HepG2 (cell line): Measurements from ENCODE around the gene ARHGAP9. TPM values are rescaled to one million over a fixed set of nuclear protein-coding genes. Genes with fewer than 3 reads are reported as not detected.
A peak's percentile ranks its signal among the peaks of the same experiment; 100 is the strongest.

Experiments used
- AGO2 ChIP-seq: fragments of 200-400 bp; formaldehyde crosslinking; optimal IDR thresholded peaks from 2 replicates; pipeline ENCODE3; 2017; ENCODE audit warnings: mild to moderate bottlenecking, low read depth, low read length, moderate library complexity
- BHLHE40 ChIP-seq: IDR thresholded peaks from 2 replicates; pipeline ENCODE4 v1.6.1; 2011; ENCODE audit warnings: low read length, improper control_type of control experiment
- KAT7 ChIP-seq: IDR thresholded peaks from 2 replicates; pipeline ENCODE4 v1.6.1; 2018; ENCODE audit warnings: borderline replicate concordance, missing compliant biosample characterization
- KDM6A ChIP-seq: IDR thresholded peaks from 2 replicates; pipeline ENCODE4 v1.6.1; 2016; ENCODE audit warnings: low read depth
- ONECUT2 ChIP-seq: sonication (generic); formaldehyde crosslinking; IDR thresholded peaks from 2 replicates; pipeline ENCODE4 v1.4.0; 2020; ENCODE audit warnings: missing genetic modification reagents
- PCBP1 ChIP-seq: fragments of 200-400 bp; formaldehyde crosslinking; IDR thresholded peaks from 2 replicates; pipeline ENCODE4 v1.6.1; 2017; ENCODE audit warnings: mild to moderate bottlenecking, low read depth, low read length, borderline replicate concordance
- PHF20 ChIP-seq: sonication (generic); formaldehyde crosslinking; IDR thresholded peaks from 2 replicates; pipeline ENCODE4 v1.5.0; 2020; ENCODE audit warnings: mild to moderate bottlenecking, missing genetic modification reagents
- POLR2A ChIP-seq, 2 experiments: IDR thresholded peaks; 2 replicates each; pipeline ENCODE4 v1.6.1; 2011; ENCODE audit warnings: low read depth in 2 of 2, low read length in 2 of 2, mild to moderate bottlenecking in 1 of 2, moderate library complexity in 1 of 2; ENCODE audit not compliant: insufficient read depth in 1 of 2
- RXRB ChIP-seq: IDR thresholded peaks from 2 replicates; pipeline ENCODE4 v1.6.1; 2016; ENCODE audit warnings: borderline replicate concordance, missing genetic modification reagents, missing compliant biosample characterization
- SNAI1 ChIP-seq: sonication (generic); formaldehyde crosslinking; IDR thresholded peaks from 2 replicates; pipeline ENCODE4 v1.5.0; 2020; ENCODE audit warnings: mild to moderate bottlenecking, missing genetic modification reagents, borderline replicate concordance
- SPEN ChIP-seq: sonication (generic); formaldehyde crosslinking; IDR thresholded peaks from 2 replicates; pipeline ENCODE4 v1.5.1; 2020; ENCODE audit warnings: low read depth, mild to moderate bottlenecking, missing genetic modification reagents
- ZBTB21 ChIP-seq: sonication (generic); formaldehyde crosslinking; IDR thresholded peaks from 2 replicates; pipeline ENCODE4 v1.4.0; 2020; ENCODE audit warnings: missing genetic modification reagents
- ZNF749 ChIP-seq: sonication (generic); formaldehyde crosslinking; IDR thresholded peaks from 2 replicates; pipeline ENCODE4 v1.8.0; 2022; ENCODE audit warnings: mild to moderate bottlenecking, missing genetic modification reagents, moderate library complexity, borderline replicate concordance
- polyA plus RNA-seq, 8 experiments: library from polyadenylated mRNA; depleted of rRNA in 3 of 8; stranded (reverse) in 7 of 8; unstranded in 1 of 8; fragments of >200 nt; fragmentation: Illumina TruSeq in 4 of 8; extraction: Trizol in 4 of 8; gene quantifications; 2 replicates each; pipeline versions ENCODE4 v1.2.1 to v1.2.3, GENCODE V29; 2011 to 2016; ENCODE audit warnings: low read depth in 4 of 8, missing spikeins in 1 of 8, mixed read lengths in 1 of 8; ENCODE audit not compliant: insufficient read depth in 1 of 8
- total RNA-seq, 5 experiments: library from RNA; depleted of rRNA; stranded (reverse); fragments of >200 nt; fragmentation: Illumina TruSeq; extraction: Trizol; gene quantifications; 2 replicates each; pipeline ENCODE4 v1.2.3, GENCODE V29; 2016; ENCODE audit warnings: low read depth in 1 of 5
- TF ChIP-seq, protein P1 (sequence below): sonication (generic); formaldehyde crosslinking; IDR thresholded peaks from 2 replicates; pipeline ENCODE4 v1.8.0; 2022; ENCODE audit warnings: missing genetic modification reagents, low read depth, mild to moderate bottlenecking, borderline replicate concordance
- TF ChIP-seq, protein P2 (sequence below): sonication (generic); formaldehyde crosslinking; IDR thresholded peaks from 2 replicates; pipeline ENCODE4 v1.4.0; 2020; ENCODE audit warnings: missing genetic modification reagents
- TF ChIP-seq, protein P3 (sequence below): IDR thresholded peaks from 2 replicates; pipeline ENCODE4 v1.6.1; 2016
- TF ChIP-seq, protein P4 (sequence below): sonication (generic); formaldehyde crosslinking; IDR thresholded peaks from 2 replicates; pipeline ENCODE4 v1.9.0; 2021; ENCODE audit warnings: missing genetic modification reagents, borderline replicate concordance
- TF ChIP-seq, protein P5 (sequence below): sonication (generic); formaldehyde crosslinking; IDR thresholded peaks from 2 replicates; pipeline ENCODE4 v1.8.0; 2022; ENCODE audit warnings: mild to moderate bottlenecking, missing genetic modification reagents
- TF ChIP-seq, protein P6 (sequence below): sonication (generic); formaldehyde crosslinking; IDR thresholded peaks from 2 replicates; pipeline ENCODE4 v1.4.0; 2020; ENCODE audit warnings: missing genetic modification reagents

Gene ARHGAP9
- total and polyA plus RNA-seq, 2 of the 13 experiments (the other 11 are each of a cell fraction or from before 2014, with no cell fraction given), result 0.18 to 1.2 TPM

DNA sequence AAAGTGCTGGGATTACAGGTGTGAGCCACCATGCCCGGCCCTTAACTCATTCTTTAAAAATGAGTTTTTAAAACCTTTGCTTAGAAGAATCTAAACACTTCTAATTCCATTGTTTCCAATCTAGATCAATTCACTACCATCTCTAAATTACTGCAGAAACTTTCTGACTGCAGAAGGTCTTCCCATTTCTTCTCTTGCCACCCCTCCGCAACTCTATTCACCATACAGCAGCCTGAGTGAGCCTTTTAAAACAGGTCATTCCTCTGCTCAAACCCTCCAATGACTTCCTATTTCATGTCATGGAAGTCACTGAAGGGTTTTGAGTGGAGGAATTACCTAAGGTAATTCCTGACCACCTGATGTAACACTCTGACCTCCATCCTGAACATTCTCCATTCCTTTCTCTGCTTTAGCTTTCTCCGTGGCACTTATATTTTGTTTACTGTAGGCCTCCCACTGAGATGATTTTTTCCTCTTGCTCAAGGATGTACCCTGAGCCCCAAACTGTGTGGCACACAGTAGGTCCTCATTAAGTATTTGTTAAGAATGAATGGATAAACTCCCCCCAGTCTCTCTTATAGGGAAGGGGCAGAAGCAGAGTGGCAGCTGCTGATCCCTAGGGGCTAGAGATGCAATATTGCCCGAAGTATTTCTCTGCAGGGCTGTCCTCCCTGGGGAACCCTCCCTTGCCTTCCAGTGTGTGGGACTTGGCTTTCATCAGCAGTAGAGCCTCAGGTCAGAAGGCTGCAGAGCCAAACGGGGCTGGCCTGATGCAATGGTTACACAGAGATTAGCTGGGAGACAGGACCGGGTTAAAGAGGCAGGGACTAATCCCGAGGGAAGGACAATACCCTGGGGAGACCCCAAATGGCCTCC, 39.5 kb upstream of the ARHGAP9 start (continued):
- TF ChIP-seq, protein P1, sequence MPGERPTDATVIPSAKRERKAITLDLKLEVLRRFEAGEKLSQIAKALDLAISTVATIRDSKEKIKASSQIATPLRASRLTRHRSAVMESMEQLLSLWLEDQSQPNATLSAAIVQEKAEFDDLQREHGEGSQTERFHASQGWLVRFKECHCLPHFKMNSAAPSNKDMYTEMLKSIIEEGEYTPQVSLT, result no peak
- no peak for TF ChIP-seq PCBP1
- TF ChIP-seq, protein P2, sequence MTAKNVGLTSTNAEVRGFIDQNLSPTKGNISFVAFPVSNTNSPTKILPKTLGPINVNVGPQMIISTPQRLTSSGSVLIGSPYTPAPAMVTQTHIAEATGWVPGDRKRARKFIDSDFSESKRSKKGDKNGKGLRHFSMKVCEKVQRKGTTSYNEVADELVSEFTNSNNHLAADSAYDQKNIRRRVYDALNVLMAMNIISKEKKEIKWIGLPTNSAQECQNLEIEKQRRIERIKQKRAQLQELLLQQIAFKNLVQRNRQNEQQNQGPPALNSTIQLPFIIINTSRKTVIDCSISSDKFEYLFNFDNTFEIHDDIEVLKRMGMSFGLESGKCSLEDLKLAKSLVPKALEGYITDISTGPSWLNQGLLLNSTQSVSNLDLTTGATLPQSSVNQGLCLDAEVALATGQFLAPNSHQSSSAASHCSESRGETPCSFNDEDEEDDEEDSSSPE, result no peak
- TF ChIP-seq, protein P3, sequence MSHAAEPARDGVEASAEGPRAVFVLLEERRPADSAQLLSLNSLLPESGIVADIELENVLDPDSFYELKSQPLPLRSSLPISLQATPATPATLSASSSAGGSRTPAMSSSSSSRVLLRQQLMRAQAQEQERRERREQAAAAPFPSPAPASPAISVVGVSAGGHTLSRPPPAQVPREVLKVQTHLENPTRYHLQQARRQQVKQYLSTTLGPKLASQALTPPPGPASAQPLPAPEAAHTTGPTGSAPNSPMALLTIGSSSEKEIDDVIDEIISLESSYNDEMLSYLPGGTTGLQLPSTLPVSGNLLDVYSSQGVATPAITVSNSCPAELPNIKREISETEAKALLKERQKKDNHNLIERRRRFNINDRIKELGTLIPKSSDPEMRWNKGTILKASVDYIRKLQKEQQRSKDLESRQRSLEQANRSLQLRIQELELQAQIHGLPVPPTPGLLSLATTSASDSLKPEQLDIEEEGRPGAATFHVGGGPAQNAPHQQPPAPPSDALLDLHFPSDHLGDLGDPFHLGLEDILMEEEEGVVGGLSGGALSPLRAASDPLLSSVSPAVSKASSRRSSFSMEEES (CRISPR knock-in tag), result no peak
- no peak for TF ChIP-seq ZBTB21 (CRISPR knock-in tag)
- TF ChIP-seq KDM6A (CRISPR knock-in tag), result no peak
- TF ChIP-seq KAT7 (CRISPR knock-in tag), result no peak
- TF ChIP-seq ONECUT2 (CRISPR knock-in tag), result no peak
- TF ChIP-seq RXRB (CRISPR knock-in tag), result no peak
- TF ChIP-seq BHLHE40, result no peak
- no peak for TF ChIP-seq AGO2
- peak; percentile 12 to 25; a peak in 1 of 4 replicates for TF ChIP-seq POLR2A (IDR thresholded peaks at IDR 0.05; ENCODE audit: insufficient read depth in 1 of 2, low read depth in 2 of 2, low read length in 2 of 2)
- TF ChIP-seq, protein P4, sequence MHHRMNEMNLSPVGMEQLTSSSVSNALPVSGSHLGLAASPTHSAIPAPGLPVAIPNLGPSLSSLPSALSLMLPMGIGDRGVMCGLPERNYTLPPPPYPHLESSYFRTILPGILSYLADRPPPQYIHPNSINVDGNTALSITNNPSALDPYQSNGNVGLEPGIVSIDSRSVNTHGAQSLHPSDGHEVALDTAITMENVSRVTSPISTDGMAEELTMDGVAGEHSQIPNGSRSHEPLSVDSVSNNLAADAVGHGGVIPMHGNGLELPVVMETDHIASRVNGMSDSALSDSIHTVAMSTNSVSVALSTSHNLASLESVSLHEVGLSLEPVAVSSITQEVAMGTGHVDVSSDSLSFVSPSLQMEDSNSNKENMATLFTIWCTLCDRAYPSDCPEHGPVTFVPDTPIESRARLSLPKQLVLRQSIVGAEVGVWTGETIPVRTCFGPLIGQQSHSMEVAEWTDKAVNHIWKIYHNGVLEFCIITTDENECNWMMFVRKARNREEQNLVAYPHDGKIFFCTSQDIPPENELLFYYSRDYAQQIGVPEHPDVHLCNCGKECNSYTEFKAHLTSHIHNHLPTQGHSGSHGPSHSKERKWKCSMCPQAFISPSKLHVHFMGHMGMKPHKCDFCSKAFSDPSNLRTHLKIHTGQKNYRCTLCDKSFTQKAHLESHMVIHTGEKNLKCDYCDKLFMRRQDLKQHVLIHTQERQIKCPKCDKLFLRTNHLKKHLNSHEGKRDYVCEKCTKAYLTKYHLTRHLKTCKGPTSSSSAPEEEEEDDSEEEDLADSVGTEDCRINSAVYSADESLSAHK, result no peak
- 0 out of 2 replicates have a peak, but pooled peaks have one; percentile 5 for TF ChIP-seq PHF20 (CRISPR knock-in tag)
- no peak for TF ChIP-seq SNAI1 (CRISPR knock-in tag)
- TF ChIP-seq ZNF749 (CRISPR knock-in tag), result no peak
- TF ChIP-seq, protein P5, sequence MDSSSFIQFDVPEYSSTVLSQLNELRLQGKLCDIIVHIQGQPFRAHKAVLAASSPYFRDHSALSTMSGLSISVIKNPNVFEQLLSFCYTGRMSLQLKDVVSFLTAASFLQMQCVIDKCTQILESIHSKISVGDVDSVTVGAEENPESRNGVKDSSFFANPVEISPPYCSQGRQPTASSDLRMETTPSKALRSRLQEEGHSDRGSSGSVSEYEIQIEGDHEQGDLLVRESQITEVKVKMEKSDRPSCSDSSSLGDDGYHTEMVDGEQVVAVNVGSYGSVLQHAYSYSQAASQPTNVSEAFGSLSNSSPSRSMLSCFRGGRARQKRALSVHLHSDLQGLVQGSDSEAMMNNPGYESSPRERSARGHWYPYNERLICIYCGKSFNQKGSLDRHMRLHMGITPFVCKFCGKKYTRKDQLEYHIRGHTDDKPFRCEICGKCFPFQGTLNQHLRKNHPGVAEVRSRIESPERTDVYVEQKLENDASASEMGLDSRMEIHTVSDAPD (CRISPR knock-in tag), result no peak
- TF ChIP-seq, protein P6, sequence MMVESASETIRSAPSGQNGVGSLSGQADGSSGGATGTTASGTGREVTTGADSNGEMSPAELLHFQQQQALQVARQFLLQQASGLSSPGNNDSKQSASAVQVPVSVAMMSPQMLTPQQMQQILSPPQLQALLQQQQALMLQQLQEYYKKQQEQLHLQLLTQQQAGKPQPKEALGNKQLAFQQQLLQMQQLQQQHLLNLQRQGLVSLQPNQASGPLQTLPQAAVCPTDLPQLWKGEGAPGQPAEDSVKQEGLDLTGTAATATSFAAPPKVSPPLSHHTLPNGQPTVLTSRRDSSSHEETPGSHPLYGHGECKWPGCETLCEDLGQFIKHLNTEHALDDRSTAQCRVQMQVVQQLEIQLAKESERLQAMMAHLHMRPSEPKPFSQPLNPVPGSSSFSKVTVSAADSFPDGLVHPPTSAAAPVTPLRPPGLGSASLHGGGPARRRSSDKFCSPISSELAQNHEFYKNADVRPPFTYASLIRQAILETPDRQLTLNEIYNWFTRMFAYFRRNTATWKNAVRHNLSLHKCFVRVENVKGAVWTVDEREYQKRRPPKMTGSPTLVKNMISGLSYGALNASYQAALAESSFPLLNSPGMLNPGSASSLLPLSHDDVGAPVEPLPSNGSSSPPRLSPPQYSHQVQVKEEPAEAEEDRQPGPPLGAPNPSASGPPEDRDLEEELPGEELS (CRISPR knock-in tag), result no peak
- no peak for TF ChIP-seq SPEN (CRISPR knock-in tag)
